Esophagus (tissue), 2 donors: ENCODE data around the gene BHLHE40. TPM values are rescaled to one million over a fixed set of nuclear protein-coding genes. Genes with fewer than 3 reads are reported as not detected.
A peak's percentile ranks its signal among the peaks of the same experiment; 100 is the strongest.

Source experiments
- H3K27ac ChIP-seq, 2 donors: one replicate each; pipeline ENCODE4 v1.5.1; 2013; ENCODE audit warnings: low read depth in 2 of 2, mild to moderate bottlenecking in 2 of 2, inconsistent platforms in 1 of 2, low read length in 1 of 2, moderate library complexity in 1 of 2
- H3K27me3 ChIP-seq, 2 donors: one replicate each; pipeline ENCODE4 v1.6.1; 2013; ENCODE audit warnings: low read length in 2 of 2, control low read depth in 1 of 2, mild to moderate bottlenecking in 1 of 2; ENCODE audit not compliant: insufficient read depth in 2 of 2, control insufficient read depth in 1 of 2
- H3K36me3 ChIP-seq, 2 donors: one replicate each; pipeline ENCODE4 v1.6.1; 2013; ENCODE audit warnings: low read length in 1 of 2; ENCODE audit not compliant: control insufficient read depth in 2 of 2, insufficient read depth in 2 of 2
- H3K4me1 ChIP-seq, 2 donors: one replicate each; pipeline ENCODE4 v1.6.1; 2013; ENCODE audit warnings: low read length in 1 of 2; ENCODE audit not compliant: control insufficient read depth in 2 of 2, insufficient read depth in 2 of 2
- H3K4me3 ChIP-seq, 2 donors: one replicate each; pipeline ENCODE4 v1.5.1; 2013; ENCODE audit warnings: low read length in 2 of 2, mild to moderate bottlenecking in 2 of 2, low read depth in 1 of 2, moderate library complexity in 1 of 2
- H3K9me3 ChIP-seq, 2 donors: one replicate each; pipeline ENCODE4 v1.6.1; 2013; ENCODE audit warnings: mild to moderate bottlenecking in 2 of 2, low read depth in 1 of 2, low read length in 1 of 2, moderate library complexity in 1 of 2; ENCODE audit not compliant: control insufficient read depth in 2 of 2, insufficient read depth in 1 of 2
- WGBS, 2 donors: extraction: QIAGEN DNeasy Blood & Tissue Kit; methylation state at CpG; one replicate each; pipeline ENCODE4 v1.1.7; 2013; 5-methylcytosine and 5-hydroxymethylcytosine counted together
- polyA plus RNA-seq, 2 donors: library from polyadenylated mRNA; stranded (reverse); fragments of 200-250 nt; gene quantifications; one replicate each; pipeline ENCODE4 v1.2.3, GENCODE V29; 2013
- donor health status: healthy with polysubstance abuse.
- donor health status: Bipolar disorder and iron deficiency.

Gene BHLHE40
- polyA plus RNA-seq, 2 donors: 84.0 to 185 TPM

GRCh38 chr3:4981294-4981664 lies 2.0 kb downstream of the BHLHE40 start:
- Histone ChIP-seq H3K27me3 (no peaks in the 10 kb centered on the region), H3K9me3 (no peaks in the 10 kb centered on the region), H3K36me3 (peaks cover 0 to 10% of the 10 kb centered on the region in 2 donors), H3K4me1 (peaks cover 0 to 11% of the 10 kb centered on the region in 2 donors), H3K4me3 (peak overlapping the region; percentile 44 to 80), H3K27ac (peak overlapping the region; percentile 90 to 92)
- 10 to 12% methylated on average over 3 of the region's 3 CpGs for WGBS, 2 donors

GRCh38 chr3:4981665-4982494 lies 2.6 kb downstream of the BHLHE40 start:
- H3K9me3 ChIP-seq: no peaks in the 10 kb centered on the region
- H3K36me3 ChIP-seq: peaks cover 0 to 10% of the 10 kb centered on the region in 2 donors
- H3K27me3 ChIP-seq: no peaks in the 10 kb centered on the region
- H3K27ac ChIP-seq: peak overlapping the region; percentile 90 to 92
- H3K4me1 ChIP-seq: peaks cover 0 to 11% of the 10 kb centered on the region in 2 donors
- WGBS, 2 donors: 11 to 14% methylated on average over 8 of the region's 8 CpGs
- H3K4me3 ChIP-seq: peak overlapping the region; percentile 44 to 80

GRCh38 chr3:4982773-4983738 lies 3.8 kb downstream of the BHLHE40 start:
- H3K36me3 ChIP-seq: peaks cover 0 to 10% of the 10 kb centered on the region in 2 donors
- 44 to 64% methylated on average over 40 of the region's 40 CpGs for WGBS, 2 donors
- no peaks in the 10 kb centered on the region for H3K27me3 ChIP-seq
- peak overlapping the region; percentile 69 to 80 for H3K4me3 ChIP-seq
- peaks cover 0 to 11% of the 10 kb centered on the region in 2 donors for H3K4me1 ChIP-seq
- no peaks in the 10 kb centered on the region for H3K9me3 ChIP-seq
- H3K27ac ChIP-seq: peak overlapping the region; percentile 92 to 99

GRCh38 chr3:4983739-4984510 lies 4.7 kb downstream of the BHLHE40 start:
- H3K4me3 ChIP-seq: peak overlapping the region; percentile 69 to 80
- peaks cover 0 to 10% of the 10 kb centered on the region in 2 donors for H3K36me3 ChIP-seq
- WGBS, 2 donors: 13 to 20% methylated on average over 16 of the region's 16 CpGs
- H3K4me1 ChIP-seq: peaks cover 0 to 13% of the 10 kb centered on the region in 2 donors
- no peaks in the 10 kb centered on the region for H3K27me3 ChIP-seq
- H3K27ac ChIP-seq: peak overlapping the region; percentile 92 to 99
- no peaks in the 10 kb centered on the region for H3K9me3 ChIP-seq

GRCh38 chr3:4984511-4984864 lies 5.3 kb downstream of the BHLHE40 start:
- peaks cover 1 to 19% of the 10 kb centered on the region in 2 donors for H3K4me1 ChIP-seq
- 27 to 38% methylated on average over 9 of the region's 9 CpGs for WGBS, 2 donors
- H3K27ac ChIP-seq: peak overlapping the region; percentile 92 to 99
- H3K36me3 ChIP-seq: peaks cover 0 to 10% of the 10 kb centered on the region in 2 donors
- H3K27me3 ChIP-seq: no peaks in the 10 kb centered on the region
- H3K4me3 ChIP-seq: peak overlapping the region; percentile 69 to 80
- no peaks in the 10 kb centered on the region for H3K9me3 ChIP-seq

- H3K27ac ChIP-seq: peak overlapping the region; percentile 96 to 99
- 36 to 46% methylated on average over 10 of the region's 10 CpGs for WGBS, 2 donors
- H3K4me1 ChIP-seq: peaks cover 3 to 21% of the 10 kb centered on the region in 2 donors
- H3K9me3 ChIP-seq: no peaks in the 10 kb centered on the region
- H3K27me3 ChIP-seq: no peaks in the 10 kb centered on the region
- peak overlapping the region in 1 of 2 donors; percentile 16 for H3K4me3 ChIP-seq
- H3K36me3 ChIP-seq: peaks cover 0 to 10% of the 10 kb centered on the region in 2 donors
These were observed 6.3 kb downstream of the BHLHE40 start for GRCh38 chr3:4985330-4986174.

- WGBS, 2 donors: 16% methylated on average over 13 of the region's 13 CpGs
- Histone ChIP-seq H3K4me3 (peak overlapping the region; percentile 42 to 46), H3K36me3 (peaks cover 0 to 10% of the 10 kb centered on the region in 2 donors), H3K27me3 (no peaks in the 10 kb centered on the region), H3K9me3 (no peaks in the 10 kb centered on the region), H3K27ac (peak overlapping the region; percentile 96 to 99), H3K4me1 (peaks cover 3 to 21% of the 10 kb centered on the region in 2 donors)
These were observed 7.0 kb downstream of the BHLHE40 start for GRCh38 chr3:4986175-4986781.

GRCh38 chr3:4986782-4987537 lies 7.7 kb downstream of the BHLHE40 start:
- Histone ChIP-seq H3K4me3 (peak overlapping the region; percentile 42 to 46), H3K36me3 (peaks cover 0 to 10% of the 10 kb centered on the region in 2 donors), H3K4me1 (peaks cover 3 to 21% of the 10 kb centered on the region in 2 donors), H3K9me3 (no peaks in the 10 kb centered on the region), H3K27me3 (no peaks in the 10 kb centered on the region), H3K27ac (peak overlapping the region; percentile 96 to 99)
- WGBS, 2 donors: 1 to 2% methylated on average over 44 of the region's 44 CpGs
